Muscle layer of colon (tissue), 2 donors: ENCODE data around the gene OR51A4.
"Not testable (repeated sequence)": the region's sequence is repeated elsewhere in the genome, so short reads cannot be mapped to it uniquely, and the experiment has no call there.

Experiments used
- H3K27ac ChIP-seq: one replicate; pipeline ENCODE4 v1.7.0; 2013; ENCODE audit warnings: low read depth, mild to moderate bottlenecking, low read length, moderate library complexity
- H3K27me3 ChIP-seq, 2 donors: one replicate each; pipeline ENCODE4 v1.7.0; 2013; ENCODE audit warnings: low read length in 2 of 2, mild to moderate bottlenecking in 2 of 2; ENCODE audit not compliant: insufficient read depth in 2 of 2, control insufficient read depth in 1 of 2
- H3K36me3 ChIP-seq: one replicate; pipeline ENCODE4 v1.7.0; 2013; ENCODE audit warnings: mild to moderate bottlenecking, low read length; ENCODE audit not compliant: insufficient read depth
- H3K4me1 ChIP-seq: one replicate; pipeline ENCODE4 v1.7.0; 2013; ENCODE audit warnings: mild to moderate bottlenecking, low read length; ENCODE audit not compliant: insufficient read depth
- H3K4me3 ChIP-seq, 2 donors: one replicate each; pipeline ENCODE4 v1.7.0; 2013; ENCODE audit warnings: low read length in 2 of 2, low read depth in 1 of 2, mild to moderate bottlenecking in 1 of 2, moderate library complexity in 1 of 2
- H3K9ac ChIP-seq: one replicate; pipeline ENCODE4 v1.7.0; 2013; ENCODE audit warnings: low read length
- H3K9me3 ChIP-seq: one replicate; pipeline ENCODE4 v1.7.0; 2013; ENCODE audit warnings: mild to moderate bottlenecking, low read length
- donor health status: abdominal sarcoma.
- donor health status: Adenocarcinoma of cecum.

OR51A4 gene, protein sequence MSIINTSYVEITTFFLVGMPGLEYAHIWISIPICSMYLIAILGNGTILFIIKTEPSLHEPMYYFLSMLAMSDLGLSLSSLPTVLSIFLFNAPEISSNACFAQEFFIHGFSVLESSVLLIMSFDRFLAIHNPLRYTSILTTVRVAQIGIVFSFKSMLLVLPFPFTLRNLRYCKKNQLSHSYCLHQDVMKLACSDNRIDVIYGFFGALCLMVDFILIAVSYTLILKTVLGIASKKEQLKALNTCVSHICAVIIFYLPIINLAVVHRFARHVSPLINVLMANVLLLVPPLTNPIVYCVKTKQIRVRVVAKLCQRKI

DNA sequence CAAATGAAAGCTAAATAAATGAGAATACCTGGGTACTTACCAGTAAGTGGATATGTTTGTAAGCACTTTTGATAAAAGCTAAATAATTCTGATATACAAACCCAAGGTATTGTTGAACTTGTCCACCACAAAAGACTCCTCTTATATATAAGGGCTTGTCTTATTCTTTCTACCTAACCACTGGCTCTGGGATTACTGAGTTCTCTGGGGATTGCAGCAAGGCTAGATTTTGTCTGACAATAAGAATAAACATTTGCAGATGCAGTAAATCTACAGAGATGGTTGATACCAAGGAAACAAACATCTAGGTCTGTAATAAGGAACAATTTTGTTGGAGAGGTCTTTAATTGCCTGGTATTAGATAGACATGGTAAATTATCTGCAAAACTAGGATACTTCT is at the start of gene OR51A4:
TSS of gene OR51A4 (minus strand) at position 101 of the 400 bp plus-strand sequence. CDS start 505 bp downstream, outside the sequence.
- no peak within 1 kb of the TSS for H3K27ac ChIP-seq
- H3K4me1 ChIP-seq = no peaks in the 10 kb centered on the region
- no peak within 1 kb of the TSS for H3K9ac ChIP-seq
- H3K36me3 ChIP-seq = no peaks in the 10 kb centered on the region
- no peaks in the 10 kb centered on the region for H3K9me3 ChIP-seq
- no peak within 1 kb of the TSS for H3K4me3 ChIP-seq
- H3K27me3 ChIP-seq = no peaks in the 10 kb centered on the region

DNA sequence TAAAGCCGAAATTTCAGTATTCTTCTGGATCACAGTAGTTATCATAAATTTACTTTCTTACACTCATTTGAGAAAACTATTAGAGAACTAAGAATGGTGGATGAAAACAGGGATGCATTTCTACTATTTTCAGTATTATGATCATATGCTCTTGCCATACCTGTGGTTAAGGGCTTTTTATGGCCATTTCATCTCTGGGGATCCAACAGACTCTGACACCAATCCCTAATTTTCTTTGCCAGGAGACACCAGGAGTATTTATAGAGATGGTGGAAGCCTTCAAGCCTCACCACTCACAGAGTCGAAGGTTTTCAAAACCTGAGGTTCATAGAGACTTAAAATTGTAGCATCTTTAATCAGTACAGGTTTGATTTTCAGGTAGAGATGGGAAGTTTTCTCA is 47.1 kb upstream of the OR51A4 start, which contains the start of gene OR51L1:
TSS of gene OR51L1 (plus strand) at position 301 of the 400 bp plus-strand sequence. CDS start 4,132 bp downstream, outside the sequence.
- Histone ChIP-seq H3K4me3 (no peak within 1 kb of the TSS), H3K9ac (no peak within 1 kb of the TSS), H3K36me3 (no peaks in the 10 kb centered on the region), H3K9me3 (no peaks in the 10 kb centered on the region), H3K27me3 (no peaks in the 10 kb centered on the region), H3K27ac (no peak within 1 kb of the TSS), H3K4me1 (no peaks in the 10 kb centered on the region)

DNA sequence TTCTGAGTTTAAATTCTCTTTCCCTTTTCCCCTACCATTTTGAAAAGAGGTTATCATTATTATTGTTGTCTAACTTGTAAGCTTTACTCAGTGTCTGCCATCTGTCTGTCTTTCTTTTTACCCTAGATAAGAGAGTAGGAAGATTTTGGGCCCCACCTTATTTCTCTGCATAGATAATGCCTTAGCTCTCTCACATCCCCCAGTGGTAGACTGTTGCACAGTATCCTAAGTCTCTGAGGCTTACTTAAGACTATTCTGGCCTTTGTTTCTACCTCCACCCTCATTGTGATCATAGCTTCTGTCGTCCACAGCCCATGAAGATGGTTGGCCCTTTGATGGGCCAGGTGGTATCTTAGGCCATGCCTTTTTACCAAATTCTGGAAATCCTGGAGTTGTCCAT is 43.7 kb upstream of the OR51A4 start:
- Histone ChIP-seq H3K36me3 (no peaks in the 10 kb centered on the region), H3K27me3 (no peaks in the 10 kb centered on the region), H3K27ac (no peak overlapping the region), H3K4me1 (no peaks in the 10 kb centered on the region), H3K9ac (no peak overlapping the region), H3K9me3 (no peaks in the 10 kb centered on the region), H3K4me3 (no peak overlapping the region)

DNA sequence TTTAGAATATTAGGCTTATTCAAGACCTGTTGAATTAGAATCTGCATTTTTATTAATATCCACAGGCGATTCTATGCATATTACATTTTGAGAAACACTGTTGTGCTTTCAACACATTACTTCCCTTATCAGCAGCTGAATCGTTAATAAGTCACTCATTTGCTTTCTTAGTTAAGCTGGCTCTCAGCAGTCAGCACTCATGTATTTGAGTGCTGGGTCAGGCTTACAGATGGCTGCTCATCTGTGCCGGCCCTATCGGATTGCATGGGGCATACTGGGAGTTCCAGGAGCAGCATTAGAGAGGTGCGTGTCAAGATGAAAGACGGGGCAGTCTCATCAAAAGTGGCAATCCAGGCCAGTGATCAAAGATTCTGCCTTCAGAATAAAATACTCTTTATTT is 36.4 kb upstream of the OR51A4 start:
- Histone ChIP-seq H3K27ac (no peak overlapping the region), H3K9me3 (no peaks in the 10 kb centered on the region), H3K4me1 (no peaks in the 10 kb centered on the region), H3K9ac (no peak overlapping the region), H3K36me3 (no peaks in the 10 kb centered on the region), H3K4me3 (no peak overlapping the region), H3K27me3 (no peaks in the 10 kb centered on the region)

DNA sequence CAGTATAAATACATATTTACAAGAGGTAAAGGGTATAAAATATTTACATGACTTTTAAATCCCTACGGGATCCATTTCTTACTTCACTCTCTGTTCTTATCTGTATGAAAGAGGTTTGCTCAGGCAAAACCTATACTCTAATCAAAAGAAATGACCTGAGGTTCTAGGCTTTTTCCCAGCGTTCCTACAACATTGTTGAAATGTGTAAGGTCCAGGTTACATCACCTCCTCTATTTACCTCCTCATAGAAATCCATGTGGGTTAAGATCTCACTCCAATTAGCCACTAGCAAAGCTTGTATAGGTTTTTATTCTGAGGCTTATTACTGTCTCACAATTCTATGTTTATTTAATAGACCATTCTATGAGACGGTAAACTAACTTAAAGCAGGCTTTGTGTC is 35.3 kb upstream of the OR51A4 start:
- Histone ChIP-seq H3K4me3 (no peak overlapping the region), H3K9ac (no peak overlapping the region), H3K27me3 (no peaks in the 10 kb centered on the region), H3K36me3 (no peaks in the 10 kb centered on the region), H3K9me3 (no peaks in the 10 kb centered on the region), H3K4me1 (no peaks in the 10 kb centered on the region), H3K27ac (no peak overlapping the region)

DNA sequence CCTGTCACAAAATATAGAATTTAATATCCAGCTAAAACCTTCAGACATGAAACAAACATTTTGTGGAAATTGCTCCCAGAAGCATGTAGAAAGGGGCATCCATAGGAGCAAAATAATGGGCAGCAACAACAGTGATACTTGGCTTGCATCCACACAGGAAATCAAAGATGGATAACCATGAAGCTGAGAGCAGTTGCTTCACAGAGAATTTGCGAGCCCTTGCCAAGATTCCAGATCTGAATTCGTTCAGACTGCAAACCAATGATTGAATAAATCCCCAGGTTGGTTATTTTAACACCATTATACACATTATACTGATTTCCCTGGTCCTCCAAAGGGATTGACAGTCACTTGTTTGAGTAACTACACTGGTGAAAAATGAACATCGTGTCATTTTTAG is 31.6 kb upstream of the OR51A4 start:
- Histone ChIP-seq H3K36me3 (no peaks in the 10 kb centered on the region), H3K4me3 (no peak overlapping the region), H3K27me3 (no peaks in the 10 kb centered on the region)

DNA sequence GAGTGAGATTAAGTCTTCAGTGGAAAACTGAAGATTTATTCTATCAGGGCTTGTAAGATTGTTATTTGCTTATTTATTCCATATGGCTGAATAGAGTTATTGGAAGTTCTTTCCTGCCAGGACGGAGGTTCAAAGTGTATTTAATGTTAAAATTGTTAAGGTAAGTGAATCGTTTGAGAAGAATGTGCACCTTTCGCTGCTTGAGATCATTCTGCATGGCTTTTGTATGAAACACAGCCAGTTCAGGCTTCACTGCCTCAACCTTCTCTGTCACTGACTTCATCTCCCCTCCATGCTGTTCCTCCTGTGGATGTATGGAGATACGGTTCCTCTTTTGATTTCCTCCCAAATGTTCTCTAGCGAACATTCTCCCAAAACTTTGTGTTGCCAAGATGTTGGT is 28.0 kb upstream of the OR51A4 start:
- H3K4me3 ChIP-seq = no peak overlapping the region
- no peaks in the 10 kb centered on the region for H3K4me1 ChIP-seq
- no peak overlapping the region for H3K9ac ChIP-seq
- H3K27ac ChIP-seq = no peak overlapping the region
- H3K9me3 ChIP-seq = no peaks in the 10 kb centered on the region
- H3K36me3 ChIP-seq = no peaks in the 10 kb centered on the region
- H3K27me3 ChIP-seq = no peaks in the 10 kb centered on the region

More for the DNA sequence above, 31.6 kb upstream of the OR51A4 start:
- H3K27ac ChIP-seq = no peak overlapping the region
- no peak overlapping the region for H3K9ac ChIP-seq
- no peaks in the 10 kb centered on the region for H3K9me3 ChIP-seq
- H3K4me1 ChIP-seq = no peaks in the 10 kb centered on the region

DNA sequence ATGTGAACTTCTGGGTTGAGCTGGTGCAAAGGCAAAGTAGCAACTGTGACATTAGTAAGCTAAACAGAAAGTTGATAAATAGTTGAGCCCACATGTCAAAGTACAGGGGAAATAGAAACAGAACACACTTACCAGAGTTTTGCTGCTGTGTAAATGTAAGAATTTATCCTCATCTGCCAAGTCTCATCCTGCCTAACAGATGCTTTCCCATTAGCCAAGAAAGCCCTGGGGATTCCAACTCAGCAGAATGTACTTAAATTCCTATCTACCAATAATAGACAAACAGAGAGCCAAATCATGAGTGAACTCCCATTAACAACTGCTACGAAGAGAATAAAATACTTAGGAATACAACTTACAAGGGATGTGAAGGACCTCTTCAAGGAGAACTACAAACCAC is 15.4 kb upstream of the OR51A4 start:
- H3K9me3 ChIP-seq = no peaks in the 10 kb centered on the region
- H3K9ac ChIP-seq = no peak overlapping the region
- no peaks in the 10 kb centered on the region for H3K27me3 ChIP-seq
- no peaks in the 10 kb centered on the region for H3K4me1 ChIP-seq
- no peak overlapping the region for H3K4me3 ChIP-seq
- no peaks in the 10 kb centered on the region for H3K36me3 ChIP-seq
- H3K27ac ChIP-seq = no peak overlapping the region

DNA sequence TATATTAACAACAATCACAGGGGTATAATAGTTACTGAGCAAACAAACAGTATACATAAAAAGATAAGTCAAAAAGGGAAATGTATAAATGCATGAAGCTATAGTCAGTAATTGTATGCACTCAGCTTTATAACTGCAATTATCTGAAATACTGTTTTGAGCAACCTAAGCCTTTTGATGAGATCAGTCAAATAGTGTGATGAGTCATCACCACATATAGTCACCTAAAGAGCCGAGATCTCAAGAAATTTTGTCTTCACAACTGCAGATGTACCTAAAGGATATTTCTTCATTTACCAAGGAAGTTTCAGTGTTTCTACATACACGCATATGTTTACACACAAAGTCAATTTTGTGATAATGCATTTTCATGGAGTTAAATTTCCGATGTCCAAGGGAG is 13.5 kb upstream of the OR51A4 start:
- H3K27me3 ChIP-seq = no peaks in the 10 kb centered on the region
- H3K4me3 ChIP-seq = no peak overlapping the region
- H3K9ac ChIP-seq = no peak overlapping the region
- no peak overlapping the region for H3K27ac ChIP-seq
- no peaks in the 10 kb centered on the region for H3K9me3 ChIP-seq
- H3K4me1 ChIP-seq = no peaks in the 10 kb centered on the region
- no peaks in the 10 kb centered on the region for H3K36me3 ChIP-seq

DNA sequence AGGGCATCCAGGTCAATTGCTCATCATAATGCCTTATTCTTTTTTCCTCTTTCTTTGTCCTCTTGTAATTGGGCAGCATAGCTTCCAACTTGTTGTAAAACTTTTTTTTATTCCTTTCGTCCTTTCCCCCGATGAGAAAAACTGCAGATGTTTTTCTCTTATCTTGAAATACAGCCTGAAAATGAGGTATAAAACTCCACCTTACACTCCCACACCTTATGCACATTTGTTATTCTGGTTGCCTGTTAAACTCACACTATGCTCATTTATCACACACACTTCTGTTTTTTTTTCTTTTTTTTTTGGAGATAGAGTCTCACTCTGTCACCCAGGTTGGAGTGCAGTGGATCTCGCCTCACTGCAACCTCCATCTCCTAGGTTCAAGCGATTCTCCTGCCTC is 10.0 kb upstream of the OR51A4 start:
- no peak overlapping the region for H3K27ac ChIP-seq
- H3K9me3 ChIP-seq = no peaks in the 10 kb centered on the region
- H3K27me3 ChIP-seq = no peaks in the 10 kb centered on the region
- no peak overlapping the region for H3K9ac ChIP-seq
- no peaks in the 10 kb centered on the region for H3K4me1 ChIP-seq
- H3K4me3 ChIP-seq = no peak overlapping the region
- H3K36me3 ChIP-seq = no peaks in the 10 kb centered on the region

DNA sequence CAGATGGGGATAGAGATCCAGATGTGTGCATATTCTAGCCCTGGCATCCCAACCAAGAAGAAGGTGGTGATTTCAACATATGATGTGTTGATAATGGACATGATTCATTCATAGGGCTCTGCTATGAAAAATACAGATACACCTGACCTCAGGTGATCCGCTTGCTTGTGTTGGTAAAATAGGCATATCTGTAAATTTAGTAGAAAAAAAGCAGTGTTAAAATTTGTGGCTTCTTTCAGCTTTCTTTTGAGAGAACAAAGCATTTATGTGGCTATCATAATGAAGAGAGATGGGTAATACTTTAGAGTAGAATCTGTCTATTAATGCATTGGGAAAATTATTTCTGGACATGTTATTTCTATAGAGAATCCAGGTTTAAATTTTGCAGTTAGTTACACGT is 8.2 kb upstream of the OR51A4 start, which contains the start of gene OR51A2:
TSS of gene OR51A2 (minus strand) at position 101 of the 400 bp plus-strand sequence. CDS start at position 101, 0 bp downstream.
- H3K36me3 ChIP-seq, H3K9ac ChIP-seq, H3K27ac ChIP-seq, H3K4me1 ChIP-seq, H3K9me3 ChIP-seq, H3K4me3 ChIP-seq, H3K27me3 ChIP-seq: not testable (repeated sequence)

DNA sequence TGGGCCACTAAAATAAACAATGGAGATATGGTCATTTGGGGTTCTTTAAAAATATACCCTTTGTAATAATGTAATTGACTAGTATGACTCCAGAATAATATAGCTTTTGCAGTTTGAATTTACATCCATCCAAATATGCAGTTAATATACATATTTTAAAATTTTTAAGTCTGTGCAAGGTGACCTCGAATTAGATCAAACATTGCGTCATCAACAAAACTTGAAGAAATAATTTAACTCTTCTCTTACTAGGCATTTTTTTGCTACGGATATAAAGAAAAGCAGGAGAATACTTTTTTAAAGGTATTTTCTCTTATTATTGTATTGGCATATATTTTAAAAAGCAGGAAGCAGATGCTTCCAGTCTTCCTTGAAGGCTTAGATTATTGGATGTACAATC is 10.7 kb downstream of the OR51A4 start:
- Histone ChIP-seq H3K4me3 (no peak overlapping the region), H3K27ac (no peak overlapping the region), H3K9me3 (no peaks in the 10 kb centered on the region), H3K9ac (no peak overlapping the region), H3K4me1 (no peaks in the 10 kb centered on the region), H3K36me3 (no peaks in the 10 kb centered on the region), H3K27me3 (no peaks in the 10 kb centered on the region)
